Measurements from ENCODE around the gene CAMSAP3. TPM values are rescaled to one million over a fixed set of nuclear protein-coding genes. Genes with fewer than 3 reads are reported as not detected.

Gene CAMSAP3
- total and polyA plus RNA-seq, 7 donors, result 0.03 to 0.15 (median 0.09) TPM; not detected in 3

- no peak overlapping the region for H3K27ac ChIP-seq
- ATAC-seq (no peak), DNase-seq (no peak)
- WGBS, 3 donors, result 21 to 25% (median 23%) methylated on average over 9 of the region's 9 CpGs
- no peaks in the 10 kb centered on the region for H3K27me3 ChIP-seq (ENCODE audit: insufficient read depth in 3 of 3, low read length in 2 of 3)
- no peaks in the 10 kb centered on the region for H3K9me3 ChIP-seq
- H3K4me1 ChIP-seq, result no peaks in the 10 kb centered on the region
- H3K36me3 ChIP-seq (ENCODE audit: insufficient read depth in 1 of 2, low read depth in 1 of 2), result no peaks in the 10 kb centered on the region
- TF ChIP-seq, protein P1, sequence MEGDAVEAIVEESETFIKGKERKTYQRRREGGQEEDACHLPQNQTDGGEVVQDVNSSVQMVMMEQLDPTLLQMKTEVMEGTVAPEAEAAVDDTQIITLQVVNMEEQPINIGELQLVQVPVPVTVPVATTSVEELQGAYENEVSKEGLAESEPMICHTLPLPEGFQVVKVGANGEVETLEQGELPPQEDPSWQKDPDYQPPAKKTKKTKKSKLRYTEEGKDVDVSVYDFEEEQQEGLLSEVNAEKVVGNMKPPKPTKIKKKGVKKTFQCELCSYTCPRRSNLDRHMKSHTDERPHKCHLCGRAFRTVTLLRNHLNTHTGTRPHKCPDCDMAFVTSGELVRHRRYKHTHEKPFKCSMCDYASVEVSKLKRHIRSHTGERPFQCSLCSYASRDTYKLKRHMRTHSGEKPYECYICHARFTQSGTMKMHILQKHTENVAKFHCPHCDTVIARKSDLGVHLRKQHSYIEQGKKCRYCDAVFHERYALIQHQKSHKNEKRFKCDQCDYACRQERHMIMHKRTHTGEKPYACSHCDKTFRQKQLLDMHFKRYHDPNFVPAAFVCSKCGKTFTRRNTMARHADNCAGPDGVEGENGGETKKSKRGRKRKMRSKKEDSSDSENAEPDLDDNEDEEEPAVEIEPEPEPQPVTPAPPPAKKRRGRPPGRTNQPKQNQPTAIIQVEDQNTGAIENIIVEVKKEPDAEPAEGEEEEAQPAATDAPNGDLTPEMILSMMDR (IDR thresholded peaks at IDR 0.05), result no peak
- H3K4me3 ChIP-seq, result no peak overlapping the region
- intact Hi-C loops (cut with DNase I), result no loop called here
Measured at GRCh38 chr19:7658219-7658686, 62.6 kb downstream of the CAMSAP3 start.

DNA sequence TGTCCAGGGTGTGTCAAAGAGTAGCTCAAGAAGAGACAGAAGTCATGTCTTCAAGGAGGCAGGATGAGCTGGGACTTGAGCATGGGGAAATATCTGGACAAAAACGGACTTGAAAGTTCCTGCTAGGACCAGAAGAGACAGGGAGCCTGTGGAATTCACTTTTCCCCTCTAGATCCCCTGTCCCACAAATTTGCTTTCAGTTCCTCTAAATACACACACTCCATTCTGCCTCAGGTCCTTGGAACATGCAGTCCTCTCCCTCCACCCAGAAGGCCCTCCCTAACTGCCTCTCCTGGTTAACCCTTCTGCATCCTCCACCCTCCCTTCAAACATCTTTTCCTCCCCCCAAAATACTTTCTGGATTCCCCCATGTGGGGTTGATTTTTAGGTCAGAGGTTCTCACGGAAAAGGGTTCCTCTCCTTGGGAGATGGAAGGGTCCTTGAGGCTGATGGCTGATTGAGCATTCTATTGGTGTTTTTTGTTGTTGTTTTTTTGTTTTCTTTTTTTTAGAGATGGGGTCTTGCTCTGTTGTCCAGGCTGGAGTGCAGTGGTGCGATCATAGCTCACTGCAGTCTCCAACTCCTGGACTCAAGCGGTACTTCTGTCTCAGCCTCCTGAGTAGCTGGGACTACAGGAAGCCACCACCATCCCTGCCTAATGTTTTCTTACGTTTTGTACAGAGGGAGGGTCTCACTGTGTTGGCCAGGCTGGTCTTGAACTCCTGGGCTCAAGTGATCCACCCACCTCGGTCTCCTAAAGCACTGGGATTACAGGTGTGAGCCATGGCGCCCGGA is 66.3 kb downstream of the CAMSAP3 start:
- DNase-seq, result no peak
- intact Hi-C loops (cut with DNase I), result loop anchor here in 1 of 2 donors (5.0 kb wide), 1 partner anchor 435 kb away; no protein-coding TSS in a partner anchor
- no peak for ATAC-seq
- TF ChIP-seq, protein P1 (IDR thresholded peaks at IDR 0.05), result no peak
- Histone ChIP-seq H3K27ac (no peak overlapping the region), H3K27me3 (ENCODE audit: insufficient read depth in 3 of 3, low read length in 2 of 3) (peaks cover 0 to under 1% (median 0%) of the 10 kb centered on the region in 3 donors), H3K9me3 (no peaks in the 10 kb centered on the region), H3K4me1 (no peaks in the 10 kb centered on the region), H3K36me3 (ENCODE audit: insufficient read depth in 1 of 2, low read depth in 1 of 2) (no peaks in the 10 kb centered on the region), H3K4me3 (no peak overlapping the region)
- 73 to 75% (median 74%) methylated on average over 8 of the region's 8 CpGs for WGBS, 3 donors

DNA sequence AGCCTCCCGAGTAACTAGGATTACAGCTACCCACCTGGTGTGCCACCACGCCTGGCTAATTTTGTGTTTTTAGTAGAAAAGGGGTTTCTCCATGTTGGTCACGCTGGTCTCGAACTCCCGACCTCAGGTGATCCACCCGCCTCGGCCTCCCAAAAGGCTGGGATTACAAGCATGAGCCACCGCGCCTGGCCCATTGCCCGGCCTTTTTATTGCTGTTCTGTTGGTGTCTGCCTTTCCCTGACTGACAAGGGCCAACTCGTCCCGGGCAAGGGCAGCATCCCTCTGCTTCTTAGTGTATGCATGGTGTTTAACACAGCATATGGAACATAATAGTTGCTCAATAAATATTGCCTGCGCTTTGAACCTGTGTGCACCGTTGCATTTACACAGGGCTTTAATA is 67.0 kb downstream of the CAMSAP3 start:
- DNase-seq (no peak), ATAC-seq (no peak)
- intact Hi-C loops (cut with DNase I), result loop anchor here in 1 of 2 donors (5.0 kb wide), 1 partner anchor 435 kb away; no protein-coding TSS in a partner anchor
- WGBS, 3 donors, result 70 to 80% (median 77%) methylated on average over 14 of the region's 14 CpGs
- Histone ChIP-seq H3K27ac (no peak overlapping the region), H3K4me3 (no peak overlapping the region), H3K36me3 (ENCODE audit: insufficient read depth in 1 of 2, low read depth in 1 of 2) (no peaks in the 10 kb centered on the region), H3K9me3 (no peaks in the 10 kb centered on the region), H3K4me1 (no peaks in the 10 kb centered on the region), H3K27me3 (ENCODE audit: insufficient read depth in 3 of 3, low read length in 2 of 3) (peaks cover 0 to 2% (median 0%) of the 10 kb centered on the region in 3 donors)
- TF ChIP-seq, protein P1 (IDR thresholded peaks at IDR 0.05), result no peak

DNA sequence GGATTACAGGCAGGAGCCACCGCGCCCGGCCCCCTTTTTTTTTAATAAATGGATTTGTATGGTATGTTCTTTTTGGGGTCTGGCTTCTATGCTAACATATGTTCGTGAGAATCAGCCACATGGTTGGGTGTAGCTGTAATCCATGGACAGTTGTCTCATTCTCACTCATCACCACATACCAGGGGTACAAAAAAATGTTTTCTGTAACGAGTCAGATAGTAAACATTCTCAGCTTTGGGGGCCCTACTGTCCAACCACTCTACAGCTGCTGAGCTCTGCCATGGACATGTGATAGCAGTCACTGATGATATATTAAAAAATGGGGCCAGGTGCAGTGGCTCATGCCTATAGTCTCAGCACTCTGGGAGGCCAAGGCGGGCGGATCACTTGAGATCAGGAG is 68.0 kb downstream of the CAMSAP3 start:
- intact Hi-C loops (cut with DNase I), result loop anchor here in 1 of 2 donors (5.0 kb wide), 1 partner anchor 434 kb away; no protein-coding TSS in a partner anchor
- TF ChIP-seq, protein P1 (IDR thresholded peaks at IDR 0.05), result no peak
- H3K9me3 ChIP-seq, result no peaks in the 10 kb centered on the region
- peaks cover 0 to 2% (median under 1%) of the 10 kb centered on the region in 3 donors for H3K27me3 ChIP-seq (ENCODE audit: insufficient read depth in 3 of 3, low read length in 2 of 3)
- ATAC-seq (no peak), DNase-seq (no peak)
- no peaks in the 10 kb centered on the region for H3K4me1 ChIP-seq
- no peaks in the 10 kb centered on the region for H3K36me3 ChIP-seq (ENCODE audit: insufficient read depth in 1 of 2, low read depth in 1 of 2)
- no peak overlapping the region for H3K27ac ChIP-seq
- no peak overlapping the region for H3K4me3 ChIP-seq
- WGBS, 3 donors, result 27 to 43% (median 34%) methylated on average over 7 of the region's 7 CpGs

Data from psoas muscle (tissue), 8 donors.